Panc1 (cell line): ENCODE results near the gene PRPF31. TPM values are rescaled to one million over a fixed set of nuclear protein-coding genes. Genes with fewer than 3 reads are reported as not detected.
A peak's percentile ranks its signal among the peaks of the same experiment; 100 is the strongest.

Experiments
- ATAC-seq: fragments of 200-7000 bp; cut with Tn5 transposase; 2 replicates; pipeline ENCODE4 v1.9.1; 2020; ENCODE audit warnings: mild to moderate bottlenecking, moderate library complexity
- BruUV-seq: library from RNA; stranded (reverse); fragments of 400-500 nt; replicated peaks from 2 replicates; lab custom pipeline; 2021; lab: Mats Ljungman, UMichigan
- CTCF ChIA-PET: fragments of 300-600 bp; sonication (Branson Sonifier 250); formaldehyde crosslinking; loops from one replicate; lab custom pipeline; 2022; ENCODE audit warnings: antibody characterized with exemption; lab: Charles Lee
- POLR2A ChIA-PET: fragments of 300-600 bp; sonication (Branson Sonifier 250); formaldehyde crosslinking; loops from one replicate; lab custom pipeline; 2022; ENCODE audit warnings: antibody characterized with exemption; lab: Charles Lee
- DNase-seq: peaks from one replicate; pipeline ENCODE4 v3.0.0-alpha.2; 2010; ENCODE audit warnings: low read depth, low spot score
- H3K27ac ChIP-seq: 2 replicates; pipeline ENCODE4 v1.5.1; 2011; ENCODE audit warnings: mild to moderate bottlenecking, low read length, inconsistent platforms
- H3K27me3 ChIP-seq: fragments of 200-500 bp; sonication (Bioruptor generic); 2 replicates; pipeline ENCODE4 v1.6.0; 2014; ENCODE audit warnings: low read length, inconsistent platforms; ENCODE audit not compliant: control insufficient read depth, insufficient read depth
- H3K36me3 ChIP-seq: fragments of 200-500 bp; sonication (Bioruptor generic); 2 replicates; pipeline ENCODE4 v1.5.1; 2014; ENCODE audit warnings: inconsistent platforms, mild to moderate bottlenecking, low read length, moderate library complexity; ENCODE audit not compliant: control insufficient read depth, insufficient read depth
- H3K4me1 ChIP-seq: 2 replicates; pipeline ENCODE4 v1.5.1; 2011; ENCODE audit warnings: inconsistent platforms, mild to moderate bottlenecking, low read length, moderate library complexity; ENCODE audit not compliant: control insufficient read depth, insufficient read depth
- H3K4me3 ChIP-seq, 2 experiments: 2 replicates each; pipeline ENCODE4 v1.5.1; 2011 to 2012; ENCODE audit warnings: low read depth in 2 of 2, low read length in 2 of 2, mild to moderate bottlenecking in 2 of 2, inconsistent platforms in 1 of 2, moderate library complexity in 1 of 2
- H3K9me3 ChIP-seq: fragments of 200-500 bp; sonication (Bioruptor generic); 2 replicates; pipeline ENCODE4 v1.5.1; 2014; ENCODE audit warnings: low read depth, mild to moderate bottlenecking, inconsistent platforms, low read length, moderate library complexity; ENCODE audit not compliant: control insufficient read depth, insufficient read depth
- POLR2AphosphoS5 ChIP-seq: IDR thresholded peaks from 2 replicates; pipeline ENCODE4 v1.6.1; 2012; ENCODE audit warnings: mild to moderate bottlenecking, low read depth, low read length, moderate library complexity
- SIN3A ChIP-seq: IDR thresholded peaks from 2 replicates; pipeline ENCODE4 v1.6.1; 2012; ENCODE audit warnings: low read depth, mild to moderate bottlenecking, low read length, moderate library complexity, borderline replicate concordance; ENCODE audit not compliant: insufficient read depth
- TCF7L2 ChIP-seq: IDR thresholded peaks from 2 replicates; pipeline ENCODE4 v1.6.1; 2011; ENCODE audit warnings: mild to moderate bottlenecking, low read depth, low read length, inconsistent platforms
- in situ Hi-C: cut with HindIII; loops from 2 replicates; pipeline ENCODE4 v1.10.0; 2016; ENCODE audit warnings: low sequenced_read_pairs, low pct_unique_long_range_greater_than_20kb
- intact Hi-C: fragments of 100-400 bp; cut with micrococcal nuclease; formaldehyde crosslinking; loops from one replicate; pipeline ENCODE4 v1.10.0; 2022; ENCODE audit not compliant: unreplicated experiment
- total RNA-seq: library from RNA; stranded (reverse); gene quantifications from one replicate; pipeline ENCODE4 v1.2.1, GENCODE V29; 2021; ENCODE audit not compliant: unreplicated experiment
- TF ChIP-seq, protein P1 (sequence below): fragments of 450-650 bp; IDR thresholded peaks from 2 replicates; pipeline ENCODE4 v1.5.1; 2017; ENCODE audit warnings: mild to moderate bottlenecking
- TF ChIP-seq, protein P2 (sequence below), 2 experiments: IDR thresholded peaks; 2 replicates each; pipeline ENCODE4 v1.6.1; 2011 to 2012; ENCODE audit warnings: low read depth in 2 of 2, control low read depth in 1 of 2, low read length in 1 of 2, mild to moderate bottlenecking in 1 of 2, moderate library complexity in 1 of 2; ENCODE audit not compliant: insufficient read depth in 1 of 2

The PRPF31 gene
- total RNA-seq, 1 experiment from 2014 or later = 117 TPM

DNA sequence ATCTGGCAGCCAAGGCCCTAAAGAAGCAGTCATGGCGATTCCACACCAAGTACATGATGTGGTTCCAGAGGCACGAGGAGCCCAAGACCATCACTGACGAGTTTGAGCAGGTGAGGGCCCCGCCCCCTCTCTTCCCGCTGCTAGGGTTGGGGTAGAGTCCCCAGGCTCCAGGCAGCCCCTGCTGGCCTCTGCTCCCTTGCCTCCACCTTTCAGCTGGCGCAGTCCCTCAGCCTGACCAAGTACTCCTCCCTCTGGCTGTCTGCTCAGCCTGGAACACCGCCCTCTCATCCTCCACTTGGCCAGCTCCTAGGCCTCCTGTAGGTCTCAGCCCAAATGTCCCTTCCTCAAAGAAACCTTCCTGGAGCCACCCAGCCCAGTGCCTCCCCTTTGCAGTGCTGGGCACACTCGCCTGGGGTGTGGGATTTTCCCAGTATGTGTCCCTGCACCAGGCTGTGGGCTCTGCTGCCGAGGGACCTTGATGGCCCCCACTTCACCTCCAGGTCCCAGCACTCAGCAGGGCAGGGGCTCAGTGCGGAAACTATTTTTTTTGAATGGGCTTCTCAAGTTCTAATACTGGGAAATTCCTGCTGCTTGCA, 38.3 kb downstream of the PRPF31 start:
- Histone ChIP-seq H3K27ac (peak overlapping the region; percentile 62; the same call in 1 of the 2 replicates), H3K27me3 (no peaks in the 10 kb centered on the region), H3K4me3 (no peak overlapping the region), H3K4me1 (peaks cover 27% of the 10 kb centered on the region), H3K9me3 (no peaks in the 10 kb centered on the region), H3K36me3 (peaks cover 18% of the 10 kb centered on the region)
- in situ Hi-C loops (no loop called here), intact Hi-C loops (no loop called here)
- TF ChIP-seq, protein P1, sequence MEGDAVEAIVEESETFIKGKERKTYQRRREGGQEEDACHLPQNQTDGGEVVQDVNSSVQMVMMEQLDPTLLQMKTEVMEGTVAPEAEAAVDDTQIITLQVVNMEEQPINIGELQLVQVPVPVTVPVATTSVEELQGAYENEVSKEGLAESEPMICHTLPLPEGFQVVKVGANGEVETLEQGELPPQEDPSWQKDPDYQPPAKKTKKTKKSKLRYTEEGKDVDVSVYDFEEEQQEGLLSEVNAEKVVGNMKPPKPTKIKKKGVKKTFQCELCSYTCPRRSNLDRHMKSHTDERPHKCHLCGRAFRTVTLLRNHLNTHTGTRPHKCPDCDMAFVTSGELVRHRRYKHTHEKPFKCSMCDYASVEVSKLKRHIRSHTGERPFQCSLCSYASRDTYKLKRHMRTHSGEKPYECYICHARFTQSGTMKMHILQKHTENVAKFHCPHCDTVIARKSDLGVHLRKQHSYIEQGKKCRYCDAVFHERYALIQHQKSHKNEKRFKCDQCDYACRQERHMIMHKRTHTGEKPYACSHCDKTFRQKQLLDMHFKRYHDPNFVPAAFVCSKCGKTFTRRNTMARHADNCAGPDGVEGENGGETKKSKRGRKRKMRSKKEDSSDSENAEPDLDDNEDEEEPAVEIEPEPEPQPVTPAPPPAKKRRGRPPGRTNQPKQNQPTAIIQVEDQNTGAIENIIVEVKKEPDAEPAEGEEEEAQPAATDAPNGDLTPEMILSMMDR = no peak
- TF ChIP-seq, protein P2, sequence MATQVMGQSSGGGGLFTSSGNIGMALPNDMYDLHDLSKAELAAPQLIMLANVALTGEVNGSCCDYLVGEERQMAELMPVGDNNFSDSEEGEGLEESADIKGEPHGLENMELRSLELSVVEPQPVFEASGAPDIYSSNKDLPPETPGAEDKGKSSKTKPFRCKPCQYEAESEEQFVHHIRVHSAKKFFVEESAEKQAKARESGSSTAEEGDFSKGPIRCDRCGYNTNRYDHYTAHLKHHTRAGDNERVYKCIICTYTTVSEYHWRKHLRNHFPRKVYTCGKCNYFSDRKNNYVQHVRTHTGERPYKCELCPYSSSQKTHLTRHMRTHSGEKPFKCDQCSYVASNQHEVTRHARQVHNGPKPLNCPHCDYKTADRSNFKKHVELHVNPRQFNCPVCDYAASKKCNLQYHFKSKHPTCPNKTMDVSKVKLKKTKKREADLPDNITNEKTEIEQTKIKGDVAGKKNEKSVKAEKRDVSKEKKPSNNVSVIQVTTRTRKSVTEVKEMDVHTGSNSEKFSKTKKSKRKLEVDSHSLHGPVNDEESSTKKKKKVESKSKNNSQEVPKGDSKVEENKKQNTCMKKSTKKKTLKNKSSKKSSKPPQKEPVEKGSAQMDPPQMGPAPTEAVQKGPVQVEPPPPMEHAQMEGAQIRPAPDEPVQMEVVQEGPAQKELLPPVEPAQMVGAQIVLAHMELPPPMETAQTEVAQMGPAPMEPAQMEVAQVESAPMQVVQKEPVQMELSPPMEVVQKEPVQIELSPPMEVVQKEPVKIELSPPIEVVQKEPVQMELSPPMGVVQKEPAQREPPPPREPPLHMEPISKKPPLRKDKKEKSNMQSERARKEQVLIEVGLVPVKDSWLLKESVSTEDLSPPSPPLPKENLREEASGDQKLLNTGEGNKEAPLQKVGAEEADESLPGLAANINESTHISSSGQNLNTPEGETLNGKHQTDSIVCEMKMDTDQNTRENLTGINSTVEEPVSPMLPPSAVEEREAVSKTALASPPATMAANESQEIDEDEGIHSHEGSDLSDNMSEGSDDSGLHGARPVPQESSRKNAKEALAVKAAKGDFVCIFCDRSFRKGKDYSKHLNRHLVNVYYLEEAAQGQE (IDR thresholded peaks at IDR 0.05; ENCODE audit: insufficient read depth in 1 of 2, low read depth in 2 of 2, low read length in 1 of 2) = no peak
- TF ChIP-seq POLR2AphosphoS5 (no peak), TCF7L2 (no peak), SIN3A (no peak)
- ATAC-seq (peak; percentile 22), DNase-seq (no peak)
- CTCF ChIA-PET = no interaction called here
- POLR2A ChIA-PET = no interaction called here
- BruUV-seq = no TSS peak

DNA sequence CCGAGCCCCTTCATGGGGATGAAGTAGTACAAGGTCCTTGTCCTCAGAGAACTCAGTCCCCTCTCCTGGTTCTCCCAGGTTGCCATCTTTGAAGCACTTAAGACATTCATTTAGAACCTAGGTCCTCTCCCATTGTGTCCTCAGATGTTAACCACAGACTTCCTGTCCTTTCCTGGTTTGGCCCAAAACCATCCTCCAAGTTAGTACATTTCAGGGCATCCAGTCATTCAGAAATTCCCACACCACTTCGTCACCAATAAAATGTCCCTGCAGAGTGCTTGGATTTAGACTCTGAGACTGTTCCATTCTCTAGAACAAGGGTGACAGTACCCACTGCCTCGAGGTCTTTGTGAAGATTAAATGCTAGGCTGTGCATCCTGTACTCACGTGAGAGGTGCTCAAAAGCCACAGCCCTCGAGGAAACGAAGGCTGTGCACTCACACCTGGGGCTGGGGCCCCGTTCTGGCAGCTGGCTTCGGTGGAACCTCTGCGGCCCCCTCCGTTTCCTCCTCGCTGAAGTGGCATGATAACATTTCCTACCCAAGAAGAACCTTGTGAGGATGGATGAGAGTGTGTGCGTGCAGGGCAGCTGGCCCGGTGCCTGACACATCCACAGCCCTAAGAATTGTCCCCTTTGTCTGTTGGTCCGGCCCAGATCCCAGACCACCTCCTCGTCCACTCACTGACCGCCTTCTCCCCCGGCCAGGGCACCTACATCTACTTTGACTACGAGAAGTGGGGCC, 39.2 kb downstream of the PRPF31 start:
- no peaks in the 10 kb centered on the region for H3K27me3 ChIP-seq
- TF ChIP-seq, protein P2 (IDR thresholded peaks at IDR 0.05; ENCODE audit: insufficient read depth in 1 of 2, low read depth in 2 of 2, low read length in 1 of 2) = no peak
- TF ChIP-seq, protein P1 = no peak
- TF ChIP-seq POLR2AphosphoS5 (peak; percentile 70), TCF7L2 (no peak)
- H3K9me3 ChIP-seq = no peaks in the 10 kb centered on the region
- no peak for DNase-seq
- ChIA-PET POLR2A (no interaction called here), CTCF (no interaction called here)
- H3K36me3 ChIP-seq = peaks cover 9% of the 10 kb centered on the region
- ATAC-seq = no peak
- peaks cover 28% of the 10 kb centered on the region for H3K4me1 ChIP-seq
- BruUV-seq = TSS peak; percentile 65
- in situ Hi-C loops = no loop called here
- intact Hi-C loops = no loop called here
- no peak overlapping the region for H3K4me3 ChIP-seq
- H3K27ac ChIP-seq = peak overlapping the region; percentile 62
